ENCODE data around the gene KIF21B. TPM values are rescaled to one million over a fixed set of nuclear protein-coding genes. Genes with fewer than 3 reads are reported as not detected.

KIF21B gene
- total RNA-seq, 4 donors from 2014 or later = 0.29 to 11.3 (median 2.4) TPM

DNA sequence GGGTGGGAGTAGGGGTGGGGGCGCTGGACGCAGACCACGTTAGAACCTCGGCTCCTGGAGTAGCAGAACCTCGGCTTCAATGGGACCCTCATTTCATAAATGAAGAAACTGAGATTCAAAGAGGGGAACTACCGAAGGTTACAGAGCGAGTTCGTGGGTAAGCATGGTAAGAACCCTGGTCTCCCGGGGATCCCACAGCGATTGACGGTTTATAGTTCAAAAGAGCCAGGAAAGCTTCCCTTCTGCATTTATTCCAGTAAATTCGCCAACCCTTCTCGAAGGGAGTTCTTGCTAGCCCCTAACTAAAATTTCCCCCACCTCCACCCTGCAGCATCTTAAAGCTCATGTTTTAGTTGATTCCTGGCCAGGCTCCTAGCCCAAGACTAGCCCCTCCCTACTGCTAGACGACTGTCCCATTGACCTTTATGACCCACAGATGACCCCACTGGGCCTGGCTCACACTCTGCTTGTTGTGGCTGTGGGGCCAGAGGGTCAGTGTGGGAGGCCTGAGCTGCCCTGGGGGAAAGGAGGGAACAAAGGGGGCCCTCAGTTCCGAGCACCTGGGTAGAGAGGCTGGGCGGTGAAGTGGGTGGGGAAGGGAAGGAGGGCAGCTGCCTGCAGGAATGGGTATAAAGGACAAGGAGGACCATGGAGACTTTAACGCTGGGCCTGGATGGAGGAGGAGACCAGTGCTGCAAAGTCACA, 558 bp upstream of the KIF21B start:
- no peaks in the 10 kb centered on the region for H3K36me3 ChIP-seq
- H3K4me1 ChIP-seq = peaks cover 0 to 10% of the 10 kb centered on the region in 2 donors
- DNase-seq = no peak
- H3K9me3 ChIP-seq = no peaks in the 10 kb centered on the region
- TF ChIP-seq POLR2A (IDR thresholded peaks at IDR 0.05) = no peak
- intact Hi-C loops (cut with DNase I; ENCODE audit: low total_unique reads) = no loop called here
- no peaks in the 10 kb centered on the region for H3K27me3 ChIP-seq
- H3K27ac ChIP-seq = peak overlapping the region in 1 of 2 donors; percentile 3
- H3K4me3 ChIP-seq = peak overlapping the region in 1 of 2 donors; percentile 43

DNA sequence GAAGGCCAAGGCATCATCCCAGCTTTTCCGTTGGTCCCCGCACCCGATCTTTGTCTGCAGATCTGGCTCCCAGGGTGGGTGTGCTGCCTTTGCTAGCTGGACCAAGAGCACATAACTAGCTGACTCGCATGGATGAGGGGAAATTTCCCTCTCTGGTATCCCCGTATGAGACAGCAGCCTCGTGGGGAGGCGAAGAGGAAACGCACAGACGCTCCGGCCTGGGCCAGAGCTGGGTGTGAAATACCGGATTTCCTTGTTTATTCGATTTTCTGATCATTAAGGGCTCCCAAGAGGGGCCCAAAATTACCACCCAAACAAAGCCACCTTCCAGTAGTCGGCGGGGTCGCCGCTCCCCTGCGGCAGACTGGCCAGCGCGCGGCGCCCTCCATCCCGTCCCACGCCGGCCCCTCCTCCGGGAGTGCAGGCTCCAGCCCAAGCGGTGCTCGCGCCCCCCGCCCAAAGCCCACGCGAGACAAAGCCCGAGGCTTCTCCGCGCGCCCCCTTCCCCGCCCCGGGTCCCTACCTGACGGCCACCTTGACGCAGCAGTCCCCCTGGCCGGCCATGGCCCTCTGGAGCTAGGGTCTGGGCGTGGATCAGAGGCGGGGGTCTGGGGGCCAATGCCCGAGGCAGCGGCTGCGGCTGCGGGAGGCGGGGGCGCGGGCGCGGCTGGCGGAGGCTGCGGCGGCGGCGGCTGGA, 546 bp downstream of the KIF21B start:
- peaks cover 0 to 10% of the 10 kb centered on the region in 2 donors for H3K4me1 ChIP-seq
- H3K27ac ChIP-seq = peak overlapping the region; percentile 13 to 34
- no peaks in the 10 kb centered on the region for H3K9me3 ChIP-seq
- no peaks in the 10 kb centered on the region for H3K27me3 ChIP-seq
- no peaks in the 10 kb centered on the region for H3K36me3 ChIP-seq
- H3K4me3 ChIP-seq = peak overlapping the region; percentile 31 to 43
- TF ChIP-seq, protein P1, sequence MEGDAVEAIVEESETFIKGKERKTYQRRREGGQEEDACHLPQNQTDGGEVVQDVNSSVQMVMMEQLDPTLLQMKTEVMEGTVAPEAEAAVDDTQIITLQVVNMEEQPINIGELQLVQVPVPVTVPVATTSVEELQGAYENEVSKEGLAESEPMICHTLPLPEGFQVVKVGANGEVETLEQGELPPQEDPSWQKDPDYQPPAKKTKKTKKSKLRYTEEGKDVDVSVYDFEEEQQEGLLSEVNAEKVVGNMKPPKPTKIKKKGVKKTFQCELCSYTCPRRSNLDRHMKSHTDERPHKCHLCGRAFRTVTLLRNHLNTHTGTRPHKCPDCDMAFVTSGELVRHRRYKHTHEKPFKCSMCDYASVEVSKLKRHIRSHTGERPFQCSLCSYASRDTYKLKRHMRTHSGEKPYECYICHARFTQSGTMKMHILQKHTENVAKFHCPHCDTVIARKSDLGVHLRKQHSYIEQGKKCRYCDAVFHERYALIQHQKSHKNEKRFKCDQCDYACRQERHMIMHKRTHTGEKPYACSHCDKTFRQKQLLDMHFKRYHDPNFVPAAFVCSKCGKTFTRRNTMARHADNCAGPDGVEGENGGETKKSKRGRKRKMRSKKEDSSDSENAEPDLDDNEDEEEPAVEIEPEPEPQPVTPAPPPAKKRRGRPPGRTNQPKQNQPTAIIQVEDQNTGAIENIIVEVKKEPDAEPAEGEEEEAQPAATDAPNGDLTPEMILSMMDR (IDR thresholded peaks at IDR 0.05) = no peak
- no peak for TF ChIP-seq POLR2A (IDR thresholded peaks at IDR 0.05)
- intact Hi-C loops (cut with DNase I; ENCODE audit: low total_unique reads) = no loop called here
- DNase-seq = no peak

DNA sequence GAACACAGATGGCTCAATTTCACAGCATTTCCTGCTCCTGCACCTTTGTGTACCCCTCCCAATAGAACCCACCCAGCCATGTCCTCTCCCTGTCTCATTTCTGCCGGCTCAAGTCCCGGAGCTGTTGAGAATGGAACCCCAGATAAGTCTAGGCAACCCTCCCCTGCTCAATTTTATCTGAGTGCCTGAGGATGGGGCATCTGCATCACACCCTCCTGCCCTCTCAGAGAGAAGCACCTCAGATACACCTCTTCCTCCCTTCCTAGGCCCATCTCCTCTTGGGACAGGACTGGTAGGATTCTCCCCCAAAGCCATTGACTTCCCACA, 1.1 kb downstream of the KIF21B start:
- Histone ChIP-seq H3K4me1 (peaks cover 0 to 10% of the 10 kb centered on the region in 2 donors), H3K9me3 (no peaks in the 10 kb centered on the region), H3K27me3 (no peaks in the 10 kb centered on the region), H3K27ac (peak overlapping the region in 1 of 2 donors; percentile 34), H3K4me3 (peak overlapping the region; percentile 31 to 43), H3K36me3 (no peaks in the 10 kb centered on the region)
- intact Hi-C loops (cut with DNase I; ENCODE audit: low total_unique reads) = no loop called here
- DNase-seq = no peak
- TF ChIP-seq POLR2A (IDR thresholded peaks at IDR 0.05) = no peak
- TF ChIP-seq, protein P1 (IDR thresholded peaks at IDR 0.05) = no peak

DNA sequence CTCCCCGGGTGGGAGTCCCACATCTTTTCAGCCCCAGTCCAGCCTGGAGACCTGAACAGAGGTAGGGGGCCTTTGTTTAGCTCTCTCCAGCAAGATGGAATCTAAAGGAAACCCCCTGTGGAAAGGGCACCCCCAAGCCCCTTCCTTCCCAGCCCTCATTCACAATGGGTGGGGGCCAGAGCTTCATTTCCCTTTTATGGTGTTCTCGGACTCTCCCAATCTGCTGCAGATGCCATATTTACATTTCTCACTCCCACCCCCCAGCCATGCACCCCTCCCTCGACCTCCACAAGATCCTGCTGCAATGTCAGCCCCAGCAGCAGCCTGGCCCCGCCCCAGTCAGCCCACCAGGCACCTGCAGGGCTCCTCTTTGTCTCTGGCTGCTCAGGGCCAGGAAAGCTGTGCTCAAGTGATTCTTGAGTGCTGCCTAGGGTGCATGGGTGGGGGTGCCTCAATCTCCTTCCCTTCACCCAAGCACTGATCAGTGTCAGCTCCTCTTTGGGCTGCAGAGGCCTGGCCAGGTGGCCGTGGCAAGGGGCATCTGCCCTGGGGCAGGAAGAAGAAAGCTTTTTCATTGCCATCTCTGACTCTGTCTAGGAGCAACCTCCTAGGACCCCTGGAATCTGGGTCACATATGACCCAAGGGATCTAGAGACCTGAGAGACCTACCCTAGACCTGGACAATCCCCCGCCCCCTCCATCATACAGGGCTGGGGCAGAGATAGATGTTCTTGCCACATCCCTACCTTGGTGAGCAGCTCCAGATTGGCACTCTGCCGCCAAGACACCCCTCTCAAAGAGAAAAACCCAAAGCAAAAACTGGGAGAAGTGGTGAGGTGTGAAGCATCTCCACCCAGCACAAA, 1.7 kb downstream of the KIF21B start:
- Histone ChIP-seq H3K36me3 (no peaks in the 10 kb centered on the region), H3K27ac (no peak overlapping the region), H3K27me3 (no peaks in the 10 kb centered on the region), H3K9me3 (no peaks in the 10 kb centered on the region), H3K4me3 (no peak overlapping the region), H3K4me1 (peaks cover 0 to 10% of the 10 kb centered on the region in 2 donors)
- intact Hi-C loops (cut with DNase I; ENCODE audit: low total_unique reads) = no loop called here
- no peak for TF ChIP-seq POLR2A (IDR thresholded peaks at IDR 0.05)
- TF ChIP-seq, protein P1 (IDR thresholded peaks at IDR 0.05) = no peak
- no peak for DNase-seq

DNA sequence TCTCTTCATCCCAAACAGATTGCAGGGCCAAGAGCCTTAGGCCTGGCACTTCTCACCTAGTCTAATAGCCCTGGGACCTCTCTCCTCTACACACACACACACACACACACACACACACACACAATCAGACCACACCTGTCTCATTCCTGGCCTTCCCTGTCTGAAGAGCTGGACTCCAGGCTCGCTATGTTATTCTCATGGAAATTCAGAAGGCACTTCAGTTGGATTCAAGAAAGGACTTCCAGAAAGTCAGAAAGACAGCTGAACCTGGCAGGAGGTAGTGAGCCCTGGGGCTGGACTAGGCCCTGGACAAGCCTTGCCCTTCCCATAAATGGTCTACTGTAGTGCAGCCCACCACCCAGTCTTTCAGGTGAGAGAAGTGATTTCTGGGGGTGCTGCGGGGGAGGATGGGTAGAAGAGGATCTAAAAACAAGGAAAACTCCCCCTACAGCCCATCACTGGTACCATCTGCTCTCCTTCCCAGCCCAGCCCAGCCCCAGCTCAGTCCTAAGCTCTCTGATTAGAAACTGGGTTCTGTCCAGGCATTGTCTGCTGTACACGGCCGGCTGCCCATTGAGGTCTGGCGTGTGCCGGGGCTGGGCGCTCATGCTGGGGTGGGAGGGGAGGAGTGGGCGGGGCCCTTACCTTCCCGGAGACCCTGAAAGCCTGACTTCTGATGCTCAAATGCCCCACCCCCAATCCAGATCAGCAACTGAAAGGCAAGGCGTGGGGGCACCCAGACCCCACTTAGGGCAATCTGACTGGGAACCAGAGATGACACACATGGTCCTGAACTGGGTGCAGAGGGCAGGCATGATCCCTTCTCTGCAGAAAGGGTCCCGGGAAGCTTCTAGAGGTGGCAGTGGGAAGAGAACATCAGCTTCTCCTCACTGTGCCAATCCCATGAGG, 2.5 kb downstream of the KIF21B start:
- Histone ChIP-seq H3K27me3 (no peaks in the 10 kb centered on the region), H3K9me3 (no peaks in the 10 kb centered on the region), H3K27ac (no peak overlapping the region), H3K4me3 (no peak overlapping the region), H3K4me1 (peaks cover 0 to 15% of the 10 kb centered on the region in 2 donors), H3K36me3 (no peaks in the 10 kb centered on the region)
- no peak for TF ChIP-seq POLR2A (IDR thresholded peaks at IDR 0.05)
- TF ChIP-seq, protein P1 (IDR thresholded peaks at IDR 0.05) = no peak
- intact Hi-C loops (cut with DNase I; ENCODE audit: low total_unique reads) = no loop called here
- DNase-seq = no peak

Measured in uterus (tissue), 4 donors.